HG03558 (cell line): ENCODE measurements around the gene UST.
"Not testable (repeated sequence)": the region's sequence is repeated elsewhere in the genome, so short reads cannot be mapped to it uniquely, and the experiment has no call there.

Experiments
- ATAC-seq: cut with Tn5 transposase; IDR thresholded peaks from one replicate; pipeline ENCODE4 v1.9.1; 2021; ENCODE audit warnings: moderate number of reproducible peaks; ENCODE audit not compliant: unreplicated experiment; ENCODE audit errors: extremely low read depth

UST gene

DNA sequence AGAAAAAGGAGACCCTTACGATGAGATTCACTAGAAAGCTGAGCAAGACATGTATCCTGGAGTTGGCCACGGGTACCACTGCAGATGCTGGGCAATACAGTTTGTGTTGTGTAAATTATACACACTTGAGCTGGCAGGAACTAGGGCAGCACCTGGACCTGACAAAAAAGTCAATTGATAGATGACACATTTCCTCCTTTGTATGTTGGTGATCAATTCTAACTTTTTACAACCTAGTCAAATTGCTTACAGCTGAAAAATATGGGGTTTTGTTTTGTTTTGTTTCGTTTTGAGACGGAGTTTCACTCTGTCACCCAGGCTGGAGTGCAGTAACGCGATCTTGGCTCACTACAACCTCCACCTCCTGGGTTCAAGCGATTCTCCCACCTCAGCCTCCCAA lies 108.9 kb downstream of the UST start:
- ATAC-seq, result no peak

DNA sequence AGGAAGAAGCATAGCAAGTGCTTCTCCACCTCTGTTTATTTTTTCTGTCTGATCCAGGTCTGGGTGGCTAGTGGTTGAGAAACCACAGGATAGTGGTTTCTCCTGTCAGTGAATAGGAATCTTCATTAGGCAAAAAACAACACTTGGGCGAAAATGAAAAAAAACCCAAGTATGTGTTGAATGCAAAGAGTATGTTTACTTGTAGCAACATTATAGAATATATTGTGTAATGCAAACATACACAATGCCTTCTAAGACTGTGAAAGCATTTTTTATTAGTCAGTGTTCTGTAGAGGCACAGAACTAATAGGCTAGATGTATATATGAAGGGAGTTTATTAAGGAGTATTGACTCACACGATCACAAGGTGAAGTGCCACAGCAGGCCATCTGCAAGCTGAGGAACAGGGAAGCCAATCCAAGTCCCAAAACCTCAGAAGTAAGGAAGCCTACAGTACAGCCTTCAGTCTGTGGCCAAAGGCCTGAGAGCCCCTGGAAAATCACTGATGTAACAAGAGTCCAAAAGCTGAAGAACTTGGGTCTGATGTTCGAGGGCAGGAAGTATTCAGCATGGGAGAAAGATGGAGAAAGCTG lies 111.1 kb downstream of the UST start:
- ATAC-seq, result no peak

- not testable (repeated sequence) for ATAC-seq
These were observed 117.3 kb downstream of the UST start for GRCh38 chr6:148864132-148864531.

DNA sequence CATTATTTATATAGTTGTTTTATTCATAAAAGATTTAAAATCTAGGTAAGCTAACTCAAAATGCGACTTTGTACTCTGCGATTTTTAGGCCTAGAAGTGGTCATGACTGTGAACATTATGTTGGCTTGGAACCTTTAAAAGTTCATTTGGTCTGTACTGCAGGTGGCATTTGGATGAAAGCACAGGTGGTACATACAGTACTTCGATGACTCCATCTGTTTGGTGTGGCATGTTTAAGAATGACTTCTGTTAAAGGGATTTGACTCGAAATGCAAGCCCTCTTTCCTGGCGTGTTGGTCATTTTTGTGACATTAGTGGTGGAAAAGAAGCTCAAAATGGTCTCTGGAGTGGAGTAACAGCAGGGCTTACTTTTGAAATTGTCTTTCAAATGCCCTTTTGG lies 118.1 kb downstream of the UST start:
- no peak for ATAC-seq

GRCh38 chr6:148866657-148867268 lies 119.9 kb downstream of the UST start:
- ATAC-seq, result peak; percentile 83

DNA sequence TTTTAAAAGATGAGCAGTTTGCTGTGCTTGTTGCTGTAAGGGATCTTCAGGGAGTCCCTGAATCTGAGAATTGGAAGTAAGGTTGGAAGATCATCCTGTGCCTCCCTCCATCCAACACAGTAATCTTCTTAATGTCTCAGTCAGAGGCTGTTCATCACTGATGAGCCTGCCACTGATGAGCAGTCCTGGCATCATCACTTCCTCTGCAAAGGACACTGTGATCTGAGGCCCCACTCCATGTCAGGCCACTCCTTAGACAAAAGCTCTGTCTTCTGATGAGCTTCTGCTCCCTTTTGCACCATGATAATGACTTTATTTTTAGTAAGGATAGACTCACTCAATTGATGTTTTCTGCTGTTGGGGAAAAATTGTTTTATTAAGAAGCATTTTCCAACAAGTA lies 121.0 kb downstream of the UST start:
- ATAC-seq, result no peak

- no peak for ATAC-seq
These were observed 121.5 kb downstream of the UST start for GRCh38 chr6:148868314-148868713.

DNA sequence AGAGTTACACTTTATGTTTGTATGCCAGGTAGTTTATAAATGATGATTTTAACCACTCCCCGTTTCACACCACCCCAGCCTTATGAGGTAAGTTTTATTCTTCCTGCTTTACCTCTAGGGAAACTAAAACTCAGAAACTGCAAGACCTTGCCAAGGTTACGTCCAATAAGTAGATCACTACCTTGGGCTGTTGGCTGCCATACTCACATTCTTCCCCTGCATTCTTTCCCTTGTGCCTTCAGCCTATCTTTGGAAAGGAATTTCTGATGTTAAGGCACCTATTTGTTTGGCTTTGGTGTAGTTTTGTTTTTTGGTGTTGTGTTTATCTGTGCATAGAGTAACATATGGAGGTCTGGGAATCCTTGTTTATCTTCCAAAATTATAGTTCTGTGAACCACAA lies 122.1 kb downstream of the UST start:
- ATAC-seq, result no peak

DNA sequence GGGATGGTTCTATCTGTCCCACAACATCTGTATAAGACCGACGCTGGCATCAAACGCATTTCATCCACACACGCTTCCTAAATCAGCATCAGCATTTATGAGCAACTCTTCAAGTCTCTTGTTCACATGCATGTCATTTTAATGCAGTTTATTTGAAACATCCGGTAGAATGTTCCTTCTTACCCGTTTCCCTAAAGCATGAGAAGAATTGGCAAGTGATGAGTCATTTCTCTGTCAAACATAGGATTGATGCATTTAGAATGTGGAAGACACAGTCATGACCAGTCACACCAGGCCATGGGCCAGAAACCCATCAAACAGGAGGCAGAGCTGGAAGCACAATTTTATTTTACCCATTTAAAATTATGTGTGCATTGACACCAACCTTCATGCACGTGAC lies 122.8 kb downstream of the UST start:
- ATAC-seq, result no peak

DNA sequence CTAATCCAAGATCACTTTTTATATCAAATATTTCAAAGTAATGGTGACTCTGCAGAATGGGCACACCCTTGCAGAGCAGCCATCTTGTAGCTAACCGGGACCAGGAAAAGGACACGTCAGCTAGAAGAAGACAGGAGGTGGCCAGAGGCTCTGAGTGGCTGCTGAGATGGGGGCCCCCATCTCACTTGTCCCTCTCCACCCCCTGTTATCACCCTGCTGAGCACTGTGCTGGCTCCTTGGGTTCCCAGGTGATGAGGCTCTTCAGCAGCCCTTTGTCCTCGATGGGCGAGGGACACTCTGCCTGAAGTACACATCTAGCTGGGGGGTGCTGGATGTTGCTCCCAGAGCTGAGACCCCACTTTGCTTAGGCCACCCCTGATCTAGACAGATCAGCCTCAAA lies 126.3 kb downstream of the UST start:
- ATAC-seq, result no peak

GRCh38 chr6:148873868-148874267 lies 127.0 kb downstream of the UST start:
- ATAC-seq, result no peak

DNA sequence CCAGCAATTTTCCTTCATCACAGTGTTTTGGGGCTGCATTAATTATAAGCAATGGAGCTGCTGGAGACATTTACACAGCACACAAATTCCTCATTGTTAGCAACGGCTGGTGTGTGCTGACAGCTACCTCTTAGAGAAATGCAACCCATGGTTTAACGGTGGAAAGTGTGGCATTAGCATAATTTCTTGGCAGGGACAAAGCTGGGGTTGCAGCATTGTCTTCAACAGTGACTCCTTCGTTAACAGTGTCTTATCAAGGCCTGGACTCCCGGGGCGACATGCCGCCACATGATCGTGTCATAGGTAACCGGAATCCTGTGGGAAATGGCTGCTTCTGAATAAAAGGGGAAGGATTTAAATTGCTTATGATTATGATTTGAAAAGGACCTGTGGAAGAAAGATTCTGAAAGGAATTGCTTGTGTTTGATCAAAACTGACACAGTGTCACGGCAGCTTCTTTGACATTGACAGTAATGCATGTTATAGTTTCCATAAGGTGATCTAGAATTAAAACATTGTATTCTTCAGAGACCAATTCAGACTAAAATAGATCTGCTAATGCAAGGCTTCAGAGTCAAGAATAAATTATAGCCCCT lies 128.0 kb downstream of the UST start:
- ATAC-seq, result no peak

- ATAC-seq, result no peak
These were observed 131.9 kb downstream of the UST start for GRCh38 chr6:148878683-148879082.

GRCh38 chr6:148880742-148881141 lies 133.9 kb downstream of the UST start:
- ATAC-seq, result not testable (repeated sequence)

- ATAC-seq, result no peak
These were observed 134.9 kb downstream of the UST start for GRCh38 chr6:148881593-148882311.

DNA sequence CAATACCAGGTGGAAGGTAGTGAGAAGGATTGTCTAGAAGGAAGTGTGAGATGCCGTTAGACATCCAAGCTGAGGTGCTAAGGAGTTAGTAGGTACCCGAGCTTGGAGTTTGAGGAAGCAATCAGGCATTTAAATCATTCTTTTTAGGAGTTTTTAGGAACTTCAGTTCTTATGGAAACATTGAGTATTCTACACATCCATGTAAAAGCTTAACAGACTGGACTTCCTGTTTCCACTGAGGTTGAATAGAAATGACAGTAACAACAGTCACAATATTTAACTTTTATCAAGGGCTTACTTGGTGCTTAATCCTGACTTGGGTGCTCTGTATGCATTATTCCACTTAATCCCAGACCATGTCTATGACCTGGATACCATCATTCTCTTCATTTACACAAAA lies 136.4 kb downstream of the UST start:
- ATAC-seq, result no peak

DNA sequence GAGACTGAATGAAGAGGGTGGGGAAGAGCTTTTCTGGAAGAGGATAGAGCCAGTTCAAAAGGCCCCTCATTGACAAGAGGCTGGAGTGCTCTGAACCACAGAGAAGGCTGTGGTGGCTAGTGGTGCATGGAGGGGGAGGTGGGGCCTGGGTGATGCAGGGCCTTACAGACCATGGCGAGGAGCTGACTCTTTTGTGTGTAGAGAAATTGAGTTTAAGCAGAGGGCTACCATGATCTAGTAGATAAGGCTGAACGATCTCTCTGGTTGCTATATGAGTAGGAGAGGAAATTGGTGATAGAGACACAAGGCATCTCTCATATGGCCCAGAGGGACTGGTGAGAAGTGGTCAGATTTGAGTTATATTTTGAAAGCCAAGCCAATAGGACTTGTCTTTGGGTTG lies 137.6 kb downstream of the UST start:
- no peak for ATAC-seq

- ATAC-seq, result no peak
These were observed 138.5 kb downstream of the UST start for GRCh38 chr6:148885136-148885865.

GRCh38 chr6:148885925-148886845 lies 139.4 kb downstream of the UST start:
- no peak for ATAC-seq

GRCh38 chr6:148887181-148887580 lies 140.4 kb downstream of the UST start:
- no peak for ATAC-seq
